GM12892 (cell line): Measurements from ENCODE around the gene PCDH19.

Source experiments
- DNase-seq: peaks from one replicate; pipeline ENCODE4 v3.0.0; 2011; ENCODE audit not compliant: insufficient read length
- FAIRE-seq: peaks from 2 replicates; lab custom pipeline; 2011; peaks lifted over from hg19 to GRCh38; lab: Jason Lieb, UNC
- POLR2A ChIP-seq: IDR thresholded peaks from 2 replicates; pipeline ENCODE4 v1.6.1; 2011; ENCODE audit warnings: low read depth, low read length, control low read depth
- POLR2AphosphoS5 ChIP-seq: IDR thresholded peaks from 2 replicates; pipeline ENCODE4 v1.6.1; 2011; ENCODE audit warnings: low read depth, low read length, control low read depth
- TAF1 ChIP-seq: IDR thresholded peaks from 2 replicates; pipeline ENCODE4 v1.6.1; 2011; ENCODE audit warnings: low read depth, mild to moderate bottlenecking, control low read depth, low read length, borderline replicate concordance

The PCDH19 gene

GRCh38 chrX:100377826-100378225, 32.2 kb downstream of the PCDH19 start:
- DNase-seq (no peak), FAIRE-seq (no peak)
- TF ChIP-seq POLR2AphosphoS5 (no peak), TAF1 (no peak), POLR2A (no peak)

DNA sequence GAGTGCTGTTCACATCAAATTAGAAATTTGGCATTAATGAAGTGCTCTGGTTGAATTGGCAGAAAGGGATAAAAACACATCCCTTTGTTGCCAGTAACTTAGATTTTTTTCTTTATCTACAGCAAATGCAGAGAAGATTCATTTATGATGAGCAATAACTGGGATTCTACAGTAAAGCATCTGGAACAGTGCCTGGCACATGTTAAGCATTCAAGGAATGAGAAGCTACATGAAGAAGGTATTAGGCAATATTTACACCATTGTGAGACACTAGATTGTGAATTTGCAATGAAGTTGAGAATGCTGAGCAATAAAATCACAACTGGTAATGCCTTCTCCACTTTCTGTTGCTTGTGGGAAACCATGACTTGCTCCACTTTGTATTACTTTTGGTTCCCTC, 33.5 kb downstream of the PCDH19 start:
- TF ChIP-seq POLR2A (no peak), TAF1 (no peak), POLR2AphosphoS5 (no peak)
- FAIRE-seq (no peak), DNase-seq (no peak)

DNA sequence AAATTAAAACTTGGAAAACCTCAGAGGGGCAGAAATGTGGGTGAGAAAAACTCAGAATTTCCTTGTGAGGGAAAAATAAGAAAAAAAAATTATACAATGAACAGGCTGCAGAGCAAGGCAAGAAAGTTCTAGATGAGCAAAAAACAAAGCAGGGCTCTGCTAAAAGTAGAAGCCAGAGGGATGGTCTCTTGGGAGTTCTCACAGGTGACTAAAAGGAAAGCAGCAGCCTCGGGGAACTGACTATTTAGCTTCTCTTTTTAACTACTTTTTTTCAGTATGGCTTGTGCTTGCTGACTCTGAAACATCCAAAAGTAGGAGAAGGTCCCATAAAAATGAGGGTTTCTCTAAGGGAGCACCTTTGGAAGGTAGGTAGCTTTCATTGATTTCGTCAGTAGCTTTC, 36.4 kb downstream of the PCDH19 start:
- TF ChIP-seq POLR2AphosphoS5 = no peak
- TF ChIP-seq POLR2A = no peak
- no peak for TF ChIP-seq TAF1
- DNase-seq (no peak), FAIRE-seq (no peak)

- DNase-seq (no peak), FAIRE-seq (no peak)
- TF ChIP-seq POLR2AphosphoS5 (no peak), TAF1 (no peak), POLR2A (no peak)
Observed at GRCh38 chrX:100368167-100368566, 41.9 kb downstream of the PCDH19 start.

- no peak for FAIRE-seq
- no peak for DNase-seq
- TF ChIP-seq TAF1 = no peak
- no peak for TF ChIP-seq POLR2AphosphoS5
- no peak for TF ChIP-seq POLR2A
Observed at GRCh38 chrX:100363896-100364295, 46.2 kb downstream of the PCDH19 start.

DNA sequence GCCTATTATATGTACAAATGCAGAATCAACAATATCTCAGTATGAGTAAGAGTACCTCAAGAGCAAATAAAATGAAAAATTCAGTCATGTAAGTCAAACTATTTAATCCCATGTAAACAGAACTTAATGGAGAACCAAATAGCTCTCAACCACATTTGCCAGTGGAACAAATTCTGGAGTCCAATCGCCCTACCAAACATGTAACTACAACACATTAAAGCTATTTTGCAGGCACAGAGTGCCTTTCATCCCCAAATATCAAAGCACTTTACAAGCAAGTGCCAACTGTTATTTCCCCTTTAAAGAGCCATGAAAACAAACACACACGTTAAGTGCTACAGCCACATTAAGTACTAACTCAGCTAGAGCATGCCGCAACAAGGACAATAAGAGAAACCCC, 51.3 kb downstream of the PCDH19 start:
- FAIRE-seq (no peak), DNase-seq (no peak)
- TF ChIP-seq POLR2AphosphoS5 (no peak), POLR2A (no peak)

DNA sequence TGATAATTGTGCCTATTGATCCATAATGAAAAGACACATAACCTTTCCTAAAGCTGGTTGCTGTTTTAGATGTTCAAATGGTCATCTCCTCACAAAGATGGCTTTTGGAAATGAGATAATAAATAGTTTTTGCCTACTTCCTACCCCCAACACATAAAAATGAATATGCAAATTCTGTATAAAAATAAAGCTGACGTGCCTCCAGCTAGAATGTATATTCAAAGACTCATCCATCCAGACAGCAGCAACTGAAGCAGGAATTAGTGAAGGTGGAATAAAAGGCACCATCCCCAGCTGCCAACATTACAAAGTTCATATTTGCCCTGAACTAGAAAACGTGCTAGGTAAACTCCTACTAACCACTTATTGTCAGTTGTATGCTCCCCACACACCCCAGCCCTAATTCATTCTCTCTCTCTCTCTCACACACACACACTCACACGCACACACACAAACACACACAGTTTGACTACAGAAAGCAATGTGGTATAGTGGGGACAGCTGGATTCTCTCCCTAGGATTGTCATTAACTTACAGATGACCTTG, 53.6 kb downstream of the PCDH19 start:
- no peak for FAIRE-seq
- TF ChIP-seq POLR2AphosphoS5 = no peak
- DNase-seq = no peak

DNA sequence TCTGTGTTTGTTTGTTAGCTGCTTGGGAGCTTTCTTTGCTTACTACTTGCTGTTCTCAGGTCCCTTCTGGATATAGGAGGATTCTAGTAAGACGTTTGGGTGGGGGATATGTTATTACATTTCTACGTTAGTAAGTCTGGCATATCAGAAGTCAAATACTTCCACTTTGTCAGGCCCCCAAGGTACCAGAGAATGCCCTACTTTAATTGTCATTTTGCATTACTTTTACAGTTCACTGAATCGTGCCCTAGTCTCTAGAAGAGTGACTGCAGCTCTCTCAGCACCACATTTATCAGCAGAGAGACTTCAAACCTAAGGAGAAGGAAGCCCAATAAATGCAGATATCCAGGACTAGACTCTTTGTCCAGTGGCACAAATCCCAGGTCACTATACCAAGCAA, 54.4 kb downstream of the PCDH19 start:
- no peak for DNase-seq
- TF ChIP-seq POLR2A = no peak
- TF ChIP-seq TAF1 = no peak
- TF ChIP-seq POLR2AphosphoS5 = no peak
- FAIRE-seq = no peak

GRCh38 chrX:100353326-100353725, 56.7 kb downstream of the PCDH19 start:
- FAIRE-seq = no peak
- TF ChIP-seq POLR2A (no peak), TAF1 (no peak), POLR2AphosphoS5 (no peak)
- no peak for DNase-seq

DNA sequence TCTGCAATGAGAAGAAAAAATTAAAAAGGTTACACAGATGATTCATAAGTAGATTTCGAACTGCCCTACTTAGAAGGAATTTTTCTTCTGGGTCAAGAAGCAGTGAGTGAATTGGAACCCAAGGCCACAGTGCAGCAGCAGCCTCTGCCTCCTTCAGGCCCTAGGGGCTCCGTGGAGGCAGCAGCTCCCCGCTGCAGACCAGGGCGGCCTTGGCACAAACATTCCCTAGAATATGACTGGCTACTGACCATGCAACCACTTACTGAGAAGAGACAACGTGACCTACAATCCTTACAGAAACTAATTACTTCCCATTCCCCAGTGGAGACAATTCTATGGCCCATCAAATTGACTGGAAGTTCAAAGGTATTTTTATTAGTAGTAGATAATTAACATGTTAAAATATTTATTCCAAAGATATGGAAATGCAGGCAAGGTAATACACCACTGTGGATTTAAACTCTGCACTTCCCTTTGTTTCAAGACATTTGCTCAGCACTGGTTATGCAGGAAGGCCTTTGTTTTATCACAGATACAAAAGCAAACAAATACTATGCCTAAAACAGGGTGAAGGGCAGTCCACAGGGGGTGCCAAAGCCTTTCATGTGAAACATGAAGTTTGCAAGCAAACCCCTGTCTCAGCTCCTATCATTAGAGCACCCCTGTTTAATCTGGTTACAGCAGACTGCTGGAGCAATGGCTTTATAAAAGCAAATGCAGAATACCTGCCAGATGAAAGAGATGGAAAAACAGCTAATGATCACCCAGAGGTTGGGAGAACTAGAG, 59.2 kb downstream of the PCDH19 start:
- TF ChIP-seq POLR2A (no peak), TAF1 (no peak), POLR2AphosphoS5 (no peak)

DNA sequence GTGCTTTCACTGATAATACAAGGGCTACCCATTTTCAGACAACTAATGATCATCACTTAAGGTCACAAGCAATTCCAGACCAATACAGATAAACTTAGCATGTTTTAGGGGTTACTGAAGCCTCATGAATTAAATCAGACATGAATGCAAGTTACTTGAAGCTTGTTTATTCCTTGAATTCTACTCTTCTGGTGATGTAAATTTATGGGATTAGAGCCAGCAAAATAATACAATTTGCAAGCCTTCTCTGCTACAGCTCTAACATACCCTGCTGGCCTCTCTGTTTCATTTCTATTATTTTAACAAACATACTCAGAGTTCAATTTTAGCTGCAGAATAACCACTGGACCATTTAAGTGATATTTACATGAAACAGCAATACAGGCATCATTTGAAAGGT, 60.7 kb downstream of the PCDH19 start:
- TF ChIP-seq POLR2AphosphoS5 (no peak), TAF1 (no peak), POLR2A (no peak)
- no peak for DNase-seq
- FAIRE-seq = no peak

More for the DNA sequence above, 59.2 kb downstream of the PCDH19 start:
- FAIRE-seq (no peak), DNase-seq (no peak)

GRCh38 chrX:100341142-100341510, 68.9 kb downstream of the PCDH19 start:
- FAIRE-seq = no peak
- DNase-seq = no peak
- TF ChIP-seq POLR2AphosphoS5 = no peak
- no peak for TF ChIP-seq TAF1
- no peak for TF ChIP-seq POLR2A

GRCh38 chrX:100340491-100341141, 69.5 kb downstream of the PCDH19 start:
- no peak for DNase-seq
- FAIRE-seq = no peak
- TF ChIP-seq TAF1 (no peak), POLR2AphosphoS5 (no peak), POLR2A (no peak)
